IPS-20b (cell line): Measurements from ENCODE around the gene NPIPA5.
"Not testable (repeated sequence)": the region's sequence is repeated elsewhere in the genome, so short reads cannot be mapped to it uniquely, and the experiment has no call there.

ENCODE experiments used
- H3K27ac ChIP-seq: one replicate; pipeline ENCODE4 v1.5.1; 2013; ENCODE audit warnings: low read length
- H3K27me3 ChIP-seq: 2 replicates; pipeline ENCODE4 v1.6.1; 2013; ENCODE audit warnings: mild to moderate bottlenecking, low read length, inconsistent platforms; ENCODE audit not compliant: insufficient read depth
- H3K36me3 ChIP-seq: 2 replicates; pipeline ENCODE4 v1.6.1; 2013; ENCODE audit warnings: low read depth, mild to moderate bottlenecking, inconsistent platforms, low read length, moderate library complexity; ENCODE audit not compliant: insufficient read depth
- H3K4me1 ChIP-seq: 2 replicates; pipeline ENCODE4 v1.6.1; 2013; ENCODE audit warnings: mild to moderate bottlenecking, control low read depth, inconsistent platforms, low read length, moderate library complexity; ENCODE audit not compliant: insufficient read depth
- H3K4me3 ChIP-seq: 2 replicates; pipeline ENCODE4 v1.5.1; 2013; ENCODE audit warnings: mild to moderate bottlenecking, low read length, inconsistent platforms
- H3K9ac ChIP-seq: 2 replicates; pipeline ENCODE4 v1.6.1; 2013; ENCODE audit warnings: low read depth, mild to moderate bottlenecking, inconsistent platforms, low read length, moderate library complexity
- H3K9me3 ChIP-seq: 2 replicates; pipeline ENCODE4 v1.6.1; 2013; ENCODE audit warnings: mild to moderate bottlenecking, low read depth, low read length, inconsistent platforms; ENCODE audit not compliant: insufficient read depth

The NPIPA5 gene

DNA sequence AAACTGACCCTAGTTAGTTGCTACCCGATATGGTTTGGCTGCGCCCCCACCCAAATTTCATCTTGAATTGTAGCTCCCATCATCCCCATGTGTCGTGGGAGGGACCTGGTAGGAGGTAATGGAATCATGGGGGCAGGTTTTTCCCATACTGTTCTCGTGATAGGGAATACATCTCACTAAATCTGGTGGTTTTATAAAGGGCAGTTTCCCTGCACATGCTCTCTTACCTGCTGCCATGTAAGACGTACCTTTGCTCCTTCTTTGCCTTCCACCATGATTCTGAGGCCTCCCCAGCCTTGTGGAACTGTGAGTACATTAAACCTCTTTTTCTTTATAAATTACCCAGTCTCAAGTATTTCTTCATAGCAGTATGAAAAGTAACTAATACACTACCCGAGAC is 10.0 kb upstream of the NPIPA5 start:
- H3K4me3 ChIP-seq, H3K9ac ChIP-seq, H3K27ac ChIP-seq, H3K9me3 ChIP-seq, H3K36me3 ChIP-seq, H3K4me1 ChIP-seq, H3K27me3 ChIP-seq: not testable (repeated sequence)

DNA sequence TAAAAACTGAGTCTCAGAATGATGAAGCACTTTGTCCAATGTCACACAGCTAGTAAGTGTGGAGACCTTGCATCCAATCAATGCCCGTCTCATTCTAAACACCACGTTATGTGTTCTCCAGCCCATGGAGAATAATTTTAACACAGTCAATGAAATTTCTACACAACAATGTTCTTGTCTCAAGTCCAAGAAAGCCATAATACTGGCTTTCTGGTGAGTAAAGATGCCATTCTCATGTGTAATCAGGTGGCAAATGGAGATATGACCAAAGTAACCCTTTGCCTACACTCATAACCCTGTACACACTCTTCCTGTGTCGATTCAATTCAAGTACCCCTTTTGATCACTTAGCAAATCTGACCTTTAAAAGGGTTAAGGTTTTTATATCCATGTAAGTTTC is 4.7 kb upstream of the NPIPA5 start:
- not testable (repeated sequence) for H3K36me3 ChIP-seq, H3K27ac ChIP-seq, H3K4me1 ChIP-seq, H3K27me3 ChIP-seq, H3K9ac ChIP-seq, H3K9me3 ChIP-seq, H3K4me3 ChIP-seq

DNA sequence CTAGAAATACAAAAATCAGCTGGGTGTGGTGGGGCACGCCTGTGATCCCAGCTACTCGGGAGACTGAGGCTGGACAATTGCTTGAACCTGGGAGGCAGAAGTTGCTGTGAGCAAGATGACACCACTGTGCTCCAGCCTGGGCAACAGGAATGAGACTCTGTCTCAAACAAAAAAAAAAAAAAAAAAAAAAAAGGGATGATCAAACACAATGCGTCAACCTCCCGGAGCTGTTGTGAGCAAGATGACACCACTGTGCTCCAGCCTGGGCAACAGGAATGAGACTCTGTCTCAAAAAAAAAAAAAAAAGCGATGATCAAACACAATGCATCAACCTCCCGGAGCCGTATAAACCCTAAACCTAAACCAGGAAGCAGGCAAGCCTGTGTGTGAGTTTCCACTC is 20.6 kb downstream of the NPIPA5 start:
- H3K9me3 ChIP-seq, H3K4me1 ChIP-seq, H3K27ac ChIP-seq, H3K4me3 ChIP-seq, H3K27me3 ChIP-seq, H3K36me3 ChIP-seq, H3K9ac ChIP-seq: not testable (repeated sequence)

DNA sequence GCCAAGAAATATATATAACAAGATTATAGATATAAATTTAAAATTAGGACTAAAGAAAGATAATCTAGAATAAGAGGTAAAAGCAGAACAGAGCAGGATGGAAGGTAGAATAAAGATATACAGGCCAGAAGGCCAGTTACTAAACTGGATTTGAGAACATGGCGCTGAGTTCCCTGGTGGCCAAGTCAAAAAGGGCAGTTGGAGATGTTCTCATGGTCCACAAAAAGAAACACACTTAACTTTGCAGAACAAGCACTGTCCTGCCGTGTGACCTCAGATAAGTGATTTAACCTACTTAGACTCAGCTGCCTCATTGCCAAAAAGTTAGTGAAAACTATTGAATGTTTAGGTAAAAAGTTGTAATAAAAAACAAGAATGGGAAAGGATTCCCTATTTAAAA is 23.2 kb downstream of the NPIPA5 start:
- H3K4me1 ChIP-seq, H3K9me3 ChIP-seq, H3K36me3 ChIP-seq, H3K9ac ChIP-seq, H3K4me3 ChIP-seq, H3K27ac ChIP-seq, H3K27me3 ChIP-seq: not testable (repeated sequence)

DNA sequence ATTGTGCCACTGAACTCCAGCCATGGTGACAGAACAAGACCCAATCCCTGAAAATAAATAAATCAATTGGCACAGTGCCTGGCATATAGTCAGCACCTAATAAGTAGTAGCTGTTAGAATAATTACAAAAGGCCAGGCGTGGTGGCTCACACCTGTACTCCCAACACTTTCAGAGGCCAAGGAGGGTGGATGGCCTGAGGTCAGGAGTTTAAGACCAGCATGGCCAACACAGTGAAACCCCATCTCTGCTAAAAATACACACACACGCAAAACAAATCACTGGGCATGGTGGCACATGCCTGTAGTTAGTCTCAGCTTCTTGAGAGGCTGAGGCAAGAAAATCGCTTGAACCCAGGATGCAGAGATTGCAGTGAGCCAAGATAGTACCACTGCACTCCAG is 25.2 kb downstream of the NPIPA5 start:
- not testable (repeated sequence) for H3K36me3 ChIP-seq, H3K27me3 ChIP-seq, H3K4me1 ChIP-seq, H3K9me3 ChIP-seq, H3K9ac ChIP-seq, H3K4me3 ChIP-seq, H3K27ac ChIP-seq

DNA sequence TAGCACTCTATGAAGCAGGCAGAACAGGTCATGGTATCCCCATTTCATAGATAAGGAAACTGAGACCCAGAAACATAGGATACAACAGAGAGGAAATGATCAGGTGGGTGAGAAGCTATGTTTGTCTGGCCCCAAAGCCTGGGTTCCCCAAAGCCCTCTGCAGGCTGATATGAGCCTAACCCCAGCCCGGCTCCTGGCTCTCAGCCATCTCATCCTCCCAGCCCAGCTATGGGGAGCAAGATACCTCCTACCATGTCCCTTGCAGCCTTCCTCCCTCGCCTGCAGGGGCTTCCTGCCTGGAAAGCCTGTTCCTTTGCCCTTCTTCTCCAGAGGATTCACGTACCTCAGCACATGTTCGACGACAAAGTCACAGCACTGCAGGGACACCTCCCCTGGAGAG is 26.3 kb downstream of the NPIPA5 start:
- H3K4me3 ChIP-seq, H3K9me3 ChIP-seq, H3K4me1 ChIP-seq: not testable (repeated sequence)

DNA sequence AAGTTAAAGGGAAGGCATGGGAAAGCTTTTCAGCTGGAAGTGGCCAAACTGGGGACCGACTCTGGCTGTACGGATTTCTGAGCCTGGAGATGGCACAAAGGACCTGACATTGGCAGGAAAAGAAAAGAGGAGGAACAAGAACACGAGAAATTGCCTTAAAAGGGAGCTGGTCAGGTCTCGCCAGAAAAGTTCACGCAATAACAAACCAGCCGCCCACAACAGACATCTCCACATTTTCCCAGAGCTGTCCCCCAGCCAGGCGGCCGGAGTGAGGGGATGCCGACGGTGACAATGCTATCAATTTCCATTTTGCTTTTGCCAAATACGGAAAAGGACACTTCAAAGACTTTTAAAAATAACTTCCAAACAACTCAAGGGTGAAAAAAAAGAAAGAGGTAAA is 26.8 kb downstream of the NPIPA5 start:
- H3K36me3 ChIP-seq, H3K27me3 ChIP-seq, H3K4me3 ChIP-seq, H3K4me1 ChIP-seq, H3K27ac ChIP-seq, H3K9ac ChIP-seq, H3K9me3 ChIP-seq: not testable (repeated sequence)

More for the DNA sequence above, 26.3 kb downstream of the NPIPA5 start:
- not testable (repeated sequence) for H3K27me3 ChIP-seq, H3K36me3 ChIP-seq, H3K27ac ChIP-seq, H3K9ac ChIP-seq

DNA sequence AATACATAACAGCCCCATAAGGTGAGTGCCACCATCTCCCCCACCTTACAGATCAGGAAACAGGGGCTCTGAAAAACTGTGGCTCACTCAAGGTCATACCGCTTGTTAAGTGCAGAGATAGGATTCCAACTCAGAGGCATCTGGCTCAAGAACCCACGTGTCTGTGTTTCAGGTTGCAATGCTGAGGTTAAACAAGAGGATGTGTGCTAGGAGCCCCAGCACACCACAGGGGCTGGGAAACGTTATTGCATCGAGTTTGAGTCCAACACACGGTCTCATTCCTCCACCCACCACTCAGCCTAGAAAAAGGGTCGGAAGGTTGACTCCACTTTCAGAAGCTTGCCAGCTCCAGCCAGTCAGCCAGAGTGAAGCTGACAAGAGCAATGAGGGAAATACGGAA is 29.4 kb downstream of the NPIPA5 start:
- not testable (repeated sequence) for H3K4me3 ChIP-seq, H3K9ac ChIP-seq, H3K27ac ChIP-seq, H3K9me3 ChIP-seq, H3K36me3 ChIP-seq, H3K27me3 ChIP-seq, H3K4me1 ChIP-seq

DNA sequence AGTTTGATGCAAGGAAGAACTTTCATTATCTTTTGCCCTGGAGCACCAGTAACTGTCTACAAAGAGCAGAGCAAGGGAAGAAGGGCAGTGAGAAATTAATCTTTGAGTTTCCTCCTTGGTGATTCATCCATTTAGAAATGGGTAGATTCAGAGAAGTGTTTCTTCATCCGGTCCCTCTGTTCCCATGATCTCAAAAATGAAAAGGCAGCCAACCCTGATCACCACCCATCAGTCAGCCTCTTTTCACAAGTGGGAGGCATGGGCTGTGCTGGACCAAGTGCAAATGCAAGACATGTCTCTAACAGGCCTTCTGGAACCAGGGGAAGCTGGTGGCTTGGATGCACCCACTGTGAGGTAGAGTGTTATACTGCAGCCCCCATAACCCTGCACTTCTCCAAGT is 35.8 kb downstream of the NPIPA5 start:
- H3K4me3 ChIP-seq, result not testable (repeated sequence)

DNA sequence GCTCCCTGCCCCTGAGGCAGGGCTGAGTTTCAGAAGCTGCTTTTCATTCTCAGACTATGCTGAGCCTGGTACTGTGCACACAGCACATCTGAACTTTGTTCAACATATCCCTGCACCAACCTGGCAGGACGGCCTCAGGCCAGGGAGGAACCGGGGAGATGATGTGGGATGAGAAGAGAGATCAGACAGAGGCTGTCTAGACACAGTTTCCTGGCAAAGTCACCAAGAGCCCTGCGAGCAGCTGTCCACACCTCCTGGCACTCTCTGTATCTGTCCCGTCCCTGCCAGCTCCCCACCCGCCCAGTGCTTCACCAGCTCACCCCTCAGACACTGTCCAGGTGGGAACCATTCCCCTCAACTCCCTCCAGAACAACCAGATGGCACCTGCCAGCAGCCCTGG is 39.1 kb downstream of the NPIPA5 start:
- H3K27me3 ChIP-seq, H3K36me3 ChIP-seq: not testable (repeated sequence)

More for the DNA sequence above, 35.8 kb downstream of the NPIPA5 start:
- not testable (repeated sequence) for H3K9me3 ChIP-seq, H3K36me3 ChIP-seq, H3K9ac ChIP-seq, H3K4me1 ChIP-seq, H3K27me3 ChIP-seq, H3K27ac ChIP-seq

DNA sequence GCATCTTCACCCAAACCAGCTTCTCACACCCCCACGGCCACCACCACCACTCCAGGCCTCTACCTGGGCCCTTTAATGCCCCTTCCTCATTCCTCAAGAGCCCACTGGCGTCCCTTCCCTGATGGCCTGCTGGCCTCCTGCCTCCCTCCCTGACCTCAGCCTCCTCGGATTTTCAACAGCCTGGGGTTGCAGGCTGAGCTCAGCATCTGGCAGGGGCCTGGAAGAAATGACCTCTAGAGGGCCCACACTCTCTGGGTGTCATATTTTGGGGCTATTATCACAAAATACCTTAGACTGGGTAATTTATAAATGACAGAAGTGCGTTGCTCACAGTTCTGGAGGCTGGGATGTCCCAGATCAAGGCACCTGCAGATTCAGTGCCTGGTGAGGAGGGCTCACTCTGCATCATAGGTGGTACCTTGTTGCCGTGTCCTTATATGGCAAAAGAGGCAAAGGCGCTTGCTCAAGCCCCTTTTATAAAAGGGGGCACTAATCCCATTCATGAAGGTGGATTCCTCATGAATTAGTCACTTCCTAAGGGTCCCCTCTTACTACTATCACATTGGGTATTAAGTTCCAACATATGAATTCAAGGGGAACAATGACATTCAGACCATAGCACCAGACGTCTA is 40.0 kb downstream of the NPIPA5 start:
- not testable (repeated sequence) for H3K27me3 ChIP-seq, H3K36me3 ChIP-seq, H3K4me1 ChIP-seq, H3K9ac ChIP-seq, H3K4me3 ChIP-seq, H3K9me3 ChIP-seq, H3K27ac ChIP-seq

More for the DNA sequence above, 39.1 kb downstream of the NPIPA5 start:
- not testable (repeated sequence) for H3K9ac ChIP-seq, H3K9me3 ChIP-seq, H3K27ac ChIP-seq, H3K4me1 ChIP-seq, H3K4me3 ChIP-seq

DNA sequence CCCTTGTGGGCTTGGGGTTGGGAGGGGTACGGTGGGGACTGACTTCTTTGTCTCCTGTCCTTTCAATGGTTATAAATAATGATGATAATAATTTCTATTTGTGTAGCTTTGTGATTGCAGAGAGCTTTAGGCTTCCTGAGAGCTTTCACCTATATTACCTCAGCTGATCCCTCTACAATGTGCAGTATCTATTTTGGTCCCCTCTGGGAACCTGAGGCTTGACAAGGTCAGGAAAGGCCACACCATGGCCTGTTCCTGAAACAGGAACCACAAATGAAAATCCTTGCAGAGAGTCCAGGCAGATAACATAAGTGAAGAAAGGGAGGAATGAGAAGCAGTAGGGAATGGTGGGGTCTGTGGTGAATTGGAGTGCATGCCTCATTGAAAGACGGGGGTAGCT is 42.5 kb downstream of the NPIPA5 start:
- H3K9ac ChIP-seq, H3K27ac ChIP-seq, H3K27me3 ChIP-seq, H3K4me3 ChIP-seq, H3K36me3 ChIP-seq, H3K4me1 ChIP-seq, H3K9me3 ChIP-seq: not testable (repeated sequence)

DNA sequence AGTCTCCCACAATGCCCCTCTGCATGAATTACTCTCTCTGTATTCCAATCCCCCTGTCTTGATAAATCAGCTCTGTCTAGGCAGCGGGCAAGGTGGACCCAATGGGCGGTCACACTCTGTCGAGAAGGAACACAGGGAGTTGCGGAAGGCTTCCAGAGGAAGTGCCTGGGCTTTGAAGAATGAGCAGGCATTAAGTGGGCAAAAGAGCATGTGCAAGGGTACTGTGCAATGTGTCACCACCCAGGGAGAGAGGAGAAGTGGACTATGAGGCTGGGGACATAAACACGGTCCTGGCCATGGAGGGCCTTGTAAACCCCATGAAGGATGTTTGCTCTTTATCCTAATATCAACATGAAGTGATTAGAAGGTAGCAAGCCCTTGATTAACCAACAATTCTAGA is 44.1 kb downstream of the NPIPA5 start:
- H3K4me3 ChIP-seq, H3K4me1 ChIP-seq, H3K36me3 ChIP-seq, H3K9ac ChIP-seq, H3K27ac ChIP-seq, H3K27me3 ChIP-seq, H3K9me3 ChIP-seq: not testable (repeated sequence)
